Lung (tissue), 12 donors: Measurements from ENCODE around the gene CDKAL1. TPM values are rescaled to one million over a fixed set of nuclear protein-coding genes. Genes with fewer than 3 reads are reported as not detected.

Source experiments
- ATAC-seq: fragments of 200-7000 bp; cut with Tn5 transposase; one replicate; pipeline ENCODE4 v1.9.1; 2020; ENCODE audit warnings: moderate number of reproducible peaks; ENCODE audit not compliant: insufficient read depth, low FRiP score
- DNase-seq, 3 donors: peaks; one replicate each; pipeline ENCODE4 v3.0.0-alpha.2; 2013 to 2017
- H3K27ac ChIP-seq, 2 donors: one replicate each; pipeline ENCODE4 v1.5.1; 2013; ENCODE audit warnings: mild to moderate bottlenecking in 2 of 2, moderate library complexity in 2 of 2, control low read depth in 1 of 2, inconsistent platforms in 1 of 2, low read depth in 1 of 2, low read length in 1 of 2
- H3K27me3 ChIP-seq, 3 donors: one replicate each; pipeline ENCODE4 v1.5.1; 2013; ENCODE audit warnings: low read length in 2 of 3; ENCODE audit not compliant: control insufficient read depth in 3 of 3, insufficient read depth in 3 of 3
- H3K36me3 ChIP-seq, 4 donors: one replicate each; pipeline ENCODE4 v1.5.1; 2013; ENCODE audit warnings: low read length in 4 of 4, mild to moderate bottlenecking in 1 of 4, moderate library complexity in 1 of 4; ENCODE audit not compliant: control insufficient read depth in 4 of 4, insufficient read depth in 4 of 4
- H3K4me1 ChIP-seq, 5 donors: one replicate each; pipeline ENCODE4 v1.5.1; 2013; ENCODE audit warnings: low read length in 5 of 5, mild to moderate bottlenecking in 2 of 5, moderate library complexity in 1 of 5; ENCODE audit not compliant: control insufficient read depth in 5 of 5, insufficient read depth in 5 of 5
- H3K4me3 ChIP-seq: one replicate; pipeline ENCODE4 v1.5.1; 2013; ENCODE audit warnings: mild to moderate bottlenecking, control low read depth, moderate library complexity
- H3K9ac ChIP-seq, 2 donors: one replicate each; pipeline ENCODE4 v1.5.1; 2013; ENCODE audit warnings: low read length in 2 of 2, control low read depth in 1 of 2; ENCODE audit not compliant: insufficient read depth in 1 of 2
- H3K9me3 ChIP-seq, 4 donors: one replicate each; pipeline ENCODE4 v1.5.1; 2013; ENCODE audit warnings: low read length in 3 of 4, mild to moderate bottlenecking in 1 of 4, moderate library complexity in 1 of 4; ENCODE audit not compliant: control insufficient read depth in 4 of 4, insufficient read depth in 3 of 4
- WGBS, 2 donors: extraction: QIAGEN DNeasy Blood & Tissue Kit; methylation state at CpG; one replicate each; pipeline ENCODE4 v1.1.7; 2013; 5-methylcytosine and 5-hydroxymethylcytosine counted together
- polyA plus RNA-seq, 2 donors: library from polyadenylated mRNA; stranded (reverse); fragments of 200-250 nt; gene quantifications; one replicate each; pipeline ENCODE4 v1.2.1, GENCODE V29; 2013
- total RNA-seq, 2 donors: library from RNA; depleted of rRNA in 1 of 2; stranded (reverse); fragments of >200 nt in 1 of 2; gene quantifications; one replicate each; pipeline ENCODE4 v1.2.1, GENCODE V29; 2014 to 2021
- TF ChIP-seq, protein P1 (sequence below): IDR thresholded peaks from 2 replicates; pipeline ENCODE4 v1.5.1; 2012; ENCODE audit warnings: mild to moderate bottlenecking; ENCODE audit errors: control extremely low read depth, extremely low read depth
- donor health status: control.
- donor health status: control.
- donor health status: Bipolar disorder and iron deficiency.
- donor health status: healthy.
- donor health status: DM: yes; HTN: yes; CAD: no.

Gene CDKAL1
- total and polyA plus RNA-seq, 4 donors, result 4.0 to 39.0 (median 10.0) TPM

DNA sequence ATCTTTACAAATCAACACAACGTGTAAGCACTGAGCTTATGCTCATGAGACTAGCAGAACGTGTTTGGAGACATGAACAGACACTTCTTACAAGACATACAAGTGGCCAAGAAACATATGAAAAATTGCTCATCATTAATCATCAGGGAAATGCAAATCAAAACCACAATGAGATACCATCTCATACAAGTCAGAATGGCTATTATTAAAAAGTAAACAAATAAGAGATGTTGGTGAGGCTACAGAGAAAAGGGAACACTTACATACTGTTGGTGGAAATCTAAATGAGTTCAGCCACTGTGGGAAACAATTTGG is 731.4 kb downstream of the CDKAL1 start:
- TF ChIP-seq, protein P1, sequence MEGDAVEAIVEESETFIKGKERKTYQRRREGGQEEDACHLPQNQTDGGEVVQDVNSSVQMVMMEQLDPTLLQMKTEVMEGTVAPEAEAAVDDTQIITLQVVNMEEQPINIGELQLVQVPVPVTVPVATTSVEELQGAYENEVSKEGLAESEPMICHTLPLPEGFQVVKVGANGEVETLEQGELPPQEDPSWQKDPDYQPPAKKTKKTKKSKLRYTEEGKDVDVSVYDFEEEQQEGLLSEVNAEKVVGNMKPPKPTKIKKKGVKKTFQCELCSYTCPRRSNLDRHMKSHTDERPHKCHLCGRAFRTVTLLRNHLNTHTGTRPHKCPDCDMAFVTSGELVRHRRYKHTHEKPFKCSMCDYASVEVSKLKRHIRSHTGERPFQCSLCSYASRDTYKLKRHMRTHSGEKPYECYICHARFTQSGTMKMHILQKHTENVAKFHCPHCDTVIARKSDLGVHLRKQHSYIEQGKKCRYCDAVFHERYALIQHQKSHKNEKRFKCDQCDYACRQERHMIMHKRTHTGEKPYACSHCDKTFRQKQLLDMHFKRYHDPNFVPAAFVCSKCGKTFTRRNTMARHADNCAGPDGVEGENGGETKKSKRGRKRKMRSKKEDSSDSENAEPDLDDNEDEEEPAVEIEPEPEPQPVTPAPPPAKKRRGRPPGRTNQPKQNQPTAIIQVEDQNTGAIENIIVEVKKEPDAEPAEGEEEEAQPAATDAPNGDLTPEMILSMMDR, result no peak
- no peak for ATAC-seq

GRCh38 chr6:21270636-21271201 is 736.5 kb downstream of the CDKAL1 start:
- Histone ChIP-seq H3K9ac (no peak overlapping the region), H3K27me3 (no peaks in the 10 kb centered on the region), H3K36me3 (no peaks in the 10 kb centered on the region), H3K4me3 (no peak overlapping the region), H3K27ac (no peak overlapping the region), H3K9me3 (peaks cover 0 to 5% (median under 1%) of the 10 kb centered on the region in 4 donors), H3K4me1 (peaks cover 0 to 4% (median 0%) of the 10 kb centered on the region in 5 donors)
- DNase-seq (peak in 1 of 3 donors; percentile 27), ATAC-seq (no peak)
- WGBS, 2 donors, result 87 to 88% methylated on average over 14 of the region's 14 CpGs
- TF ChIP-seq, protein P1, result no peak

More for the DNA sequence above, 731.4 kb downstream of the CDKAL1 start:
- H3K36me3 ChIP-seq, result no peaks in the 10 kb centered on the region
- H3K27ac ChIP-seq, result no peak overlapping the region
- no peak overlapping the region for H3K4me3 ChIP-seq
- H3K9ac ChIP-seq, result no peak overlapping the region
- WGBS, 2 donors, result 80 to 90% methylated on average over 2 of the region's 2 CpGs
- no peaks in the 10 kb centered on the region for H3K27me3 ChIP-seq
- DNase-seq, result no peak
- H3K9me3 ChIP-seq, result no peaks in the 10 kb centered on the region
- no peaks in the 10 kb centered on the region for H3K4me1 ChIP-seq

DNA sequence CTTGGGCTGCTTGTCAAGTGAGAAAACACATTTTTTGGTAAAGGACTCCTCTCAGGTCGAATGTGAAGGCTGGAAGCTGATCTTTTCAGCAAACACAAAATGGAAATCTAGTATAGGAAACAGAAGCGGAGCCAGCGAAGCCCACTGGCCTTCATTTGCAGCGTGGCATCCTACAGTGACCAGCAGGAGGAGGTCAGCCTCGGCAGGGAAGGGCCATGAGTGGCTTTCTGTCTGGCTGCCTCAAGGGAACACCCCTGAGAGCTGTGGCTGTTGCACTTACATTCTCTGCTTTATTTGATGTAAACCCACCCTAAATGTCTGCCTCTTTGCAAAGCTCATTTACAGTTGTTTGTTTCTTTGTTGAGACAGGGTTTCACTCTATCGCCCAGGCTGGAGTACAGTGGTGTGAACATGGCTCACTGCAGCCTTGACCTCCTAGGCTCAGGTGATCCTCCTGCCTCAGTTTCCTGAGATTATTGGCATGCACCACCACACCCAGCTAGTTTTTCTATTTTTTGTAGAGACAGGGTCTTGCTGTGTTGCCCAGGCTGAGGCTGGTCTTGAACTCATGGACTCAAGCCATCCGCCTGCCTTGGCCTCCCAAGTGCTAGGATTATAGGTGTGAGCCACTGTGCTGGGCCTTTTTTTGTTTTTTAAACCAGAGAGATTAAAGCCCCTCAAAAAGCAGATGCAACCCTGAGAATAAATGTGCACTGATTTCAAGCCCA is 737.3 kb downstream of the CDKAL1 start:
- Histone ChIP-seq H3K9ac (no peak overlapping the region), H3K4me1 (peaks cover 0 to 4% (median 0%) of the 10 kb centered on the region in 5 donors), H3K36me3 (no peaks in the 10 kb centered on the region), H3K9me3 (peaks cover 0 to 5% (median under 1%) of the 10 kb centered on the region in 4 donors), H3K27me3 (no peaks in the 10 kb centered on the region), H3K4me3 (no peak overlapping the region), H3K27ac (no peak overlapping the region)
- WGBS, 2 donors, result 89 to 94% methylated on average over 7 of the region's 7 CpGs
- DNase-seq (no peak), ATAC-seq (no peak)
- TF ChIP-seq, protein P1, result no peak
